ENCODE data around the gene LRRC2.

- no peak for TF ChIP-seq POLR2A (IDR thresholded peaks at IDR 0.05)
- TF ChIP-seq CTCF (IDR thresholded peaks at IDR 0.05): no peak
These were observed 42.5 kb downstream of the LRRC2 start for GRCh38 chr3:46523556-46523955.

All from adrenal gland (tissue), 5 donors.